MM.1S (cell line): ENCODE results near the gene FBXL17.

Experiments
- EZH2 ChIP-seq: fragments of 300-600 bp; sonication (generic); optimal IDR thresholded peaks from 2 replicates; pipeline ENCODE3; 2017; ENCODE audit warnings: low read depth, mild to moderate bottlenecking, antibody characterized with exemption, low read length, mixed read lengths
- EZH2phosphoT487 ChIP-seq: fragments of 300-600 bp; sonication (generic); IDR thresholded peaks from 2 replicates; pipeline ENCODE4 v1.6.1; 2018; ENCODE audit warnings: antibody characterized with exemption, low read length
- TF ChIP-seq, protein P1 (sequence below): fragments of 300-600 bp; sonication (generic); IDR thresholded peaks from 2 replicates; pipeline ENCODE4 v1.5.1; 2016; ENCODE audit warnings: antibody characterized with exemption, low read length, mixed read lengths

DNA sequence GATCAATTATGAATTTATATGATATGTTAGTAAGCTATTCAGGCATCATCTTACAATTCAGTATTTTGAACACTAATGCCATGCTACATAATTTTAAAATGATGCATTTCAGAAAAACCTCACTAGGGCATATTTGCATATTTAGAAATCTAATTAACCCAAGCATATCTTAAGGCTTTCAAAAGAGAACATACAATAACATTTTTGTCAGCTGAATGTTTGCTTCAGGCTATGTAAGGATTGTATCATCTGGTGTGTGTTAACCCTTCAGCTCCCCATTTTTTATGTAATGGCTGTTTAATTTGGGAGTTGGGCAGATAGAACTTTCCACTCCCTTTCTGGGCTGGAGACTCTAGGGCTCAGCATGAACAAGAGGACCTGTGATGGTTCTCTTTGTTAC lies 412.1 kb downstream of the FBXL17 start:
- TF ChIP-seq, protein P1, sequence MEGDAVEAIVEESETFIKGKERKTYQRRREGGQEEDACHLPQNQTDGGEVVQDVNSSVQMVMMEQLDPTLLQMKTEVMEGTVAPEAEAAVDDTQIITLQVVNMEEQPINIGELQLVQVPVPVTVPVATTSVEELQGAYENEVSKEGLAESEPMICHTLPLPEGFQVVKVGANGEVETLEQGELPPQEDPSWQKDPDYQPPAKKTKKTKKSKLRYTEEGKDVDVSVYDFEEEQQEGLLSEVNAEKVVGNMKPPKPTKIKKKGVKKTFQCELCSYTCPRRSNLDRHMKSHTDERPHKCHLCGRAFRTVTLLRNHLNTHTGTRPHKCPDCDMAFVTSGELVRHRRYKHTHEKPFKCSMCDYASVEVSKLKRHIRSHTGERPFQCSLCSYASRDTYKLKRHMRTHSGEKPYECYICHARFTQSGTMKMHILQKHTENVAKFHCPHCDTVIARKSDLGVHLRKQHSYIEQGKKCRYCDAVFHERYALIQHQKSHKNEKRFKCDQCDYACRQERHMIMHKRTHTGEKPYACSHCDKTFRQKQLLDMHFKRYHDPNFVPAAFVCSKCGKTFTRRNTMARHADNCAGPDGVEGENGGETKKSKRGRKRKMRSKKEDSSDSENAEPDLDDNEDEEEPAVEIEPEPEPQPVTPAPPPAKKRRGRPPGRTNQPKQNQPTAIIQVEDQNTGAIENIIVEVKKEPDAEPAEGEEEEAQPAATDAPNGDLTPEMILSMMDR = no peak
- TF ChIP-seq EZH2 (no peak), EZH2phosphoT487 (no peak)
